ENCODE results near the gene TRMT112.

The TRMT112 gene

GRCh38 chr11:64317325-64317960 is at the start of gene TRMT112:
Gene TRMT112 (minus strand): TSS chr11:64317559. CDS start chr11:64317526, 33 bp downstream.
- peak; percentile 93 to 96 (median 94) for DNase-seq (ENCODE audit: low read depth in 2 of 3, low spot score in 1 of 3)

GRCh38 chr11:64366751-64367150 is 49.4 kb upstream of the TRMT112 start:
- DNase-seq (ENCODE audit: low read depth in 2 of 3, low spot score in 1 of 3): no peak

DNA sequence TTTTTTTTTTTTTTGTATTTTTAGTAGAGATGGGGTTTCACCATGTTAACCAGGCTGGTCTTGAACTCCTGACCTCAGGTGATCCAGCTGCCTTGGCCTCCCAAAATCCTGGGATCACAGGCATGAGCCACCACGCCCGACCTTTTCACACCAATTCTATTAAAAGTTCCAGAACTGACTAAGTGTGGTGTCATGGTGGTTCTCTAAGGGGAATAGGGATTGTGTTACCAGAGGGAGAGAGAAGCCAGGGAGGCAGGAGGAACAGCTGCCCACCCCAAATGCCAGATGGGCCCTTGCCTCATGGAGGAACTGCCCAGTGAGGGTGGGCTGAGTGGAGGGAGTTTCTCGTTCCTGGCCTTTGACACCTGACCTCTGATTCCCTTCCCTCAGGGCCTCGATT is 47.6 kb upstream of the TRMT112 start:
- DNase-seq (ENCODE audit: low read depth in 2 of 3, low spot score in 1 of 3): no peak

GRCh38 chr11:64364435-64364834 is 47.1 kb upstream of the TRMT112 start:
- DNase-seq (ENCODE audit: low read depth in 2 of 3, low spot score in 1 of 3): no peak

DNA sequence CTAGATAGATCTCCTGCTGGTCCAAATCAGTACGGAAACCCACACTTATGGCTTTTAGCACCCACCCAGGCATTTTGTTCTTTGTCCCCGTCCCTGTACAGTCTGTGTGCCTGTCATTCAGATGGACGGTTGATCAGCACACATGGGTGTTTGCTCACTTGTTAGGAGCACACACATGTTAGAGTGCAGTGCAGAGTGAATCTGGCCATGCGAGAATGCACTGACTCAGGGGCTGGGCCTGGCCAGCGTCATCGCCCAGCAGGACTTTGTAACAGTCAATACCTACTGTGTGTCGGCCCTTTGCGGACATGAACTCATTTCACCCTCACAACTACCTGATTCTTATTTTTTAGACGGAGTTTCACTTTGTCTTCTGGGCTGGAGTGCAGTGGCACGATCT is 45.0 kb upstream of the TRMT112 start:
- DNase-seq (ENCODE audit: low read depth in 2 of 3, low spot score in 1 of 3): no peak

DNA sequence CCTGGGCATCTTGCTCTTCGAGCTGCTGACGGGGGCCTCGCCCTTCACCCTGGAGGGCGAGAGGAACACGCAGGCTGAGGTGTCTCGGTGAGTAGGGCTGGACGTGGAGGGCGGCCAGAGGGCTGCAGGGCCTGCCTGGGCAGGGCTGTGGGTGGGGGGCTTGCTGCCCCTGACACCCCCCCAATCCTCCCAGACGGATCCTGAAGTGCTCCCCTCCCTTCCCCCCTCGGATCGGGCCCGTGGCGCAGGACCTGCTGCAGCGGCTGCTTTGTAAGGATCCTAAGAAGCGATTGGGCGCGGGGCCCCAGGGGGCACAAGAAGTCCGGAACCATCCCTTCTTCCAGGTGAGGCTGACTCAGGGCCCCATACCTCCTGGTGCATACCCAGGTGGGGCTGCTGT is 44.3 kb upstream of the TRMT112 start:
- DNase-seq (ENCODE audit: low read depth in 2 of 3, low spot score in 1 of 3): no peak

- DNase-seq (ENCODE audit: low read depth in 2 of 3, low spot score in 1 of 3): no peak
These were observed 43.1 kb upstream of the TRMT112 start for GRCh38 chr11:64360448-64360921.

GRCh38 chr11:64359712-64360445 is 42.5 kb upstream of the TRMT112 start:
- DNase-seq (ENCODE audit: low read depth in 2 of 3, low spot score in 1 of 3): peak in 1 of 3 donors; percentile 14

- peak in 1 of 3 donors; percentile 54 for DNase-seq (ENCODE audit: low read depth in 2 of 3, low spot score in 1 of 3)
These were observed 41.8 kb upstream of the TRMT112 start, which contains the start of gene RPS6KA4 for GRCh38 chr11:64358907-64359711. Gene RPS6KA4 (plus strand): TSS chr11:64359162. CDS start chr11:64359236, 74 bp downstream.

DNA sequence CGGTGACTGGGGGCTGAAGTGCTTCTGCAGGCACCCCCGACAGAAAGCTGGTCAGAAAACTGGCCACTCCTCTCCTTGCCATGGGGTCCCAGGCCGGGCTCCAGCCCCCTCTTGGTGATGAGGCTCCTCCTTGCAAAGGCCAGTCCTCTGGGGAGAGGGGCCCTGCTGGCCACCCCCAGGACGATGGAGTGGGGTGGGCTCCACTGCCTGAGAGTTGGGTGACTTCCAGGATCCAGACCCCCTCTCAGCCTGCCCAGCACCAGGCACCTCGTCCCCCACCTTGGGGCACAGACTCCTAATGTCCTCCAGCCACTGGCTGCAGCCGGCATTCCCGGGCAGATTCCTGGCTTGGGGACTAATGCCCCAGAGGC is 41.2 kb upstream of the TRMT112 start:
- no peak for DNase-seq (ENCODE audit: low read depth in 2 of 3, low spot score in 1 of 3)

GRCh38 chr11:64357904-64358535 is 40.7 kb upstream of the TRMT112 start:
- peak in 2 of 3 donors; percentile 27 to 47 for DNase-seq (ENCODE audit: low read depth in 2 of 3, low spot score in 1 of 3)

DNA sequence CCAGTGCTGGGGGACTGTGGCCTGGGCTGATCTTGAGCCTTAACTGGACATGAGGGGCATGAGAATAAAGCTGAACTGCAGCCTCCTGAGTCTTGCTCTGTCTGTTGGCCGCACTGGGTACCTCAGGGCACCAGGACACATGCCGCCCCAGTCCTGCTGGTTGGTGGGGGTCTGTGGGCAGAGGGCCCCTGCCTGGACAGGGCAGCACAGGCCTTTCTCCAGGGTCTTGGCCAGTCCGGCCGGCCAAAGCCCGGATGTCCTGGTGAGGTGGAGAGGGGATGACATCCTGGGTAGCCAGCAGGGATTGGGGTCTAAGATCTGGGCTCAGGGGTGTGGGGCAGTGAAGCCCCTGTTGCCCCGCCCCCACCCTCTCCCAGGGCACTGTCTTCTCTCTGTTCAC is 40.1 kb upstream of the TRMT112 start:
- no peak for DNase-seq (ENCODE audit: low read depth in 2 of 3, low spot score in 1 of 3)

GRCh38 chr11:64356498-64357411 is 39.4 kb upstream of the TRMT112 start:
- peak in 2 of 3 donors; percentile 42 to 48 for DNase-seq (ENCODE audit: low read depth in 2 of 3, low spot score in 1 of 3)

GRCh38 chr11:64355078-64355940 is 38.0 kb upstream of the TRMT112 start:
- no peak for DNase-seq (ENCODE audit: low read depth in 2 of 3, low spot score in 1 of 3)

DNA sequence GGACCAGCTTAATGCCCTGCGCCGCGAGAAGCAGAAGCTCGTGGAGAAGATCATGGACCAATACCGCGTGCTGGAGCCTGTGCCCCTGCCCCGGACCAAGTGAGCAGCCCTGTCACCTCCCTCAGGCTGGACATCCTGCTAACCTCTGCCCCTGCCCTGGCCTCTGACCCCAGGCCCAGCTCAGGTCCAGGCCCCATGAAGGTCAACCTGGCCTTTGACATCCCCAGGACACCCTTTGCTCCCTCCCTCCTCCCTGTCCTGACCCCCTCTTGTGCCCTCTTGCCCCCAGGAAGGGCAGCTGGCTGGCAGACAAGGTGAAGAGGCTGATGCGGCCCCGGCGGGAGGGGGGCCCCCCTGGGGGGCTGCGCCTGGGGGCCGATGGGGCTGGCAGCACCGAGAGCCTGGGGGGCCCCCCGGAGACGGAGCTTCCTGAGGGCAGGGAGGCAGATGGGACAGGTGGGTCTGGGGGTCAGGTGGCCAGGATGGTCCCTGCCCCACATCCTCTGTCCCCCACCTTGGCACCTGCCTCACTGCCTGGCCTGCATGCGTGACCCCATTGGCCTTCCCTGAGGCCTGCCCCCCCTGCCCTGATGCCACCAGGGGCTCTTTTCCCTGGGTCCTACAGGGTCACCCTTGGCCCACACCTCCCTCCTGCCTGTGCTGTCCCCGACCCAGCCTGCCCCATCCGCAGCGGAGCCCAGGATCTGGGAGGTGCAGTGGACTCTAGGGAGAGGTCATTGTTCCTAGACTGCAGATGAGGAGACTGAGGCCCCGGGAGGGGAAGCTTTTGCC is 36.6 kb upstream of the TRMT112 start:
- DNase-seq (ENCODE audit: low read depth in 2 of 3, low spot score in 1 of 3): no peak

- no peak for DNase-seq (ENCODE audit: low read depth in 2 of 3, low spot score in 1 of 3)
These were observed 35.8 kb upstream of the TRMT112 start for GRCh38 chr11:64352995-64353714.

DNA sequence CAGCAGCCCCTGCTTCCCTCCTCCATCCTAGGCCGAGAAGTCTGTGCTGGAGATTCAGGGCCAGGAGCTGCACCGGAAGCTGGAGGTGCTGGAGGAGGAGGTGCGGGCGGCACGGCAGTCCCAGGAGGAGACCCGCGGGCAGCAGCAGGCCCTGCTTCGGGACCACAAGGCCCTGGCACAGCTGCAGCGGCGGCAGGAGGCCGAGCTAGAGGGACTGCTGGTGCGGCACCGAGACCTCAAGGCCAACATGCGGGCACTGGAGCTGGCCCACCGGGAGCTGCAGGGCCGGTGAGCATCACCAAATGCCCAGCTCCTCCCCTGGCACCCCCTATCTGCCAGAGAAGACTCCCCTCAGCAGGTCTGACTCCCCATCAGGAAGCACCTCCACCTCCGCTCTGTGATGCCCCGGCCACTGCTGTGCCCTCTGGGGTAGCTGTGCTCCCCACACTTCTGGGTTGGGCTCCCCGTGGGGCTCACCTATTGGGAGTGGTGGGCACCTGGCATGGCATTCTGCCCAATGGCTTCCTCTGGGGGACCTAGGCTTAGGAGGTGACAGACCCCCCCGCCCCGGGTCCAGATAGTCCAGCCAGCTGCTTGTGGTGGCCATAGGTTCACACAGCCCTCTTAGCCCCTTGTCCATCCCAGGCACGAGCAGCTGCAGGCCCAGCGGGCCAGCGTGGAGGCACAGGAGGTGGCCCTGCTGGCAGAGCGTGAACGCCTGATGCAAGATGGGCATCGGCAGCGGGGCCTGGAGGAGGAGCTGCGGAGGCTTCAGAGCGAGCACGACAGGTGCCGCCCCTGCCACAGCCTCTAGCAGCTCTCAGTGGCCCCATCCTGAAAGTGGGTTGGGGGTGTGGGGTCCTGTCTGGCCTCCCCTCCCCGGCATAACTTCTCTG is 35.0 kb upstream of the TRMT112 start:
- DNase-seq (ENCODE audit: low read depth in 2 of 3, low spot score in 1 of 3): no peak

Measured in stimulated activated CD4-positive, alpha-beta T cell treated with anti-CD3 and anti-CD28 coated beads, Interleukin-12 subunit alpha, Interleukin-12 subunit beta, amount 100 ng/mL, for 48 hours (primary cell).